Panc1 (cell line): ENCODE data around the gene PHKB.

Experiments
- CTCF ChIP-seq: fragments of 450-650 bp; IDR thresholded peaks from 2 replicates; pipeline ENCODE4 v1.5.1; 2017; ENCODE audit warnings: mild to moderate bottlenecking
- TCF7L2 ChIP-seq: IDR thresholded peaks from 2 replicates; pipeline ENCODE4 v1.6.1; 2011; ENCODE audit warnings: mild to moderate bottlenecking, low read depth, low read length, inconsistent platforms

DNA sequence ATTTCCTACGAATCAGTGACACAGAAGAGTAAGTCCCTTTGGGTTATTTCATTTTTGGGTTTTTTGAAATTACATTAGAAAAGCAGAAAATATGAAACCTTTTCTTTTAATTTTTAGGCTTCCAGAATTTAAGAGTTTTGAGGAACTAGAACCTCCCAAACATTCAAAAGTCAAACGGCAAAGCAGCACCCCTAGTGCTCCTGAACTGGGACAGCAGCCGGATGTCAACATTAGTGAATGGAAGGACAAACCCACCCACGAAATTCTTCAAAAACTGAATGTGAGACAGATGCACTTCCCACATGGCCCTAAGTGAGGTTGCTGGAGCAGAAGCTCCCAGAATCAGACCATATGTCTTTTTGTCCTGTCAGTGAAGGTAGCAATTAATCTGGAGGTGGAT, 199.4 kb downstream of the PHKB start:
- TF ChIP-seq TCF7L2, result no peak
- TF ChIP-seq CTCF, result no peak
